Upper lobe of left lung (tissue), 6 donors: ENCODE results near the gene XXYLT1. TPM values are rescaled to one million over a fixed set of nuclear protein-coding genes. Genes with fewer than 3 reads are reported as not detected.

Experiments
- ATAC-seq, 2 donors: fragments of 200-7000 bp; cut with Tn5 transposase; one replicate each; pipeline ENCODE4 v1.9.1; 2022; ENCODE audit warnings: mild to moderate bottlenecking in 2 of 2, moderate library complexity in 2 of 2; ENCODE audit not compliant: low FRiP score in 2 of 2
- DNase-seq, 2 donors: peaks; one replicate each; pipeline ENCODE4 v3.0.0-alpha.2; 2019 to 2020
- H3K27ac ChIP-seq, 4 donors: fragments of 200-600 bp; sonication (generic); one replicate each; pipeline ENCODE4 v1.5.1; 2016 to 2019
- H3K27me3 ChIP-seq, 4 donors: fragments of 200-600 bp; sonication (generic); one replicate each; pipeline ENCODE4 v1.5.1; 2017 to 2019
- H3K36me3 ChIP-seq, 4 donors: fragments of 200-600 bp; sonication (generic); one replicate each; pipeline ENCODE4 v1.5.1; 2016 to 2019
- H3K4me1 ChIP-seq, 4 donors: fragments of 200-600 bp; sonication (generic); one replicate each; pipeline ENCODE4 v1.5.1; 2018 to 2019
- H3K4me3 ChIP-seq, 4 donors: fragments of 200-600 bp; sonication (generic); one replicate each; pipeline ENCODE4 v1.5.1; 2017 to 2019; ENCODE audit warnings: mild to moderate bottlenecking in 2 of 4, moderate library complexity in 1 of 4
- H3K9me3 ChIP-seq, 4 donors: fragments of 200-600 bp; sonication (generic); one replicate each; pipeline ENCODE4 v1.5.1; 2018 to 2019
- EP300 ChIP-seq, 4 donors: sonication (generic); formaldehyde crosslinking; IDR thresholded peaks; one replicate each; pipeline ENCODE4 v1.5.1; 2017; ENCODE audit warnings: antibody characterized with exemption in 4 of 4, control low read depth in 2 of 4
- POLR2A ChIP-seq, 4 donors: fragments of 450-650 bp; IDR thresholded peaks; one replicate each; pipeline ENCODE4 v1.5.1; 2016 to 2017; ENCODE audit warnings: antibody characterized with exemption in 4 of 4, mild to moderate bottlenecking in 2 of 4
- POLR2AphosphoS5 ChIP-seq, 2 donors: sonication (generic); formaldehyde crosslinking; IDR thresholded peaks; one replicate each; pipeline ENCODE4 v1.5.1; 2017; ENCODE audit warnings: antibody characterized with exemption in 2 of 2
- WGBS, 2 donors: methylation state at CpG; one replicate each; pipeline ENCODE4 v1.1.5; 2017 to 2018; 5-methylcytosine and 5-hydroxymethylcytosine counted together
- total RNA-seq, 6 donors: library from RNA; depleted of rRNA in 4 of 6; stranded (reverse); fragments of >200 nt in 4 of 6; gene quantifications; one replicate each; pipeline versions ENCODE4 v1.1.0 to v1.2.1, GENCODE V29; 2016 to 2021
- TF ChIP-seq, protein P1 (sequence below), 6 experiments: fragments of 450-650 bp in 4 of 6; fragments of 200-600 bp in 2 of 6; sonication (generic) in 2 of 6; IDR thresholded peaks; one replicate each; pipeline ENCODE4 v1.5.1; 2016 to 2019; ENCODE audit warnings: antibody characterized with exemption in 6 of 6
- donor health status: DM: no; HTN: no; CAD: no; lungs with moderate emphysema.
- donor health status: DM: no; HTN: yes; CAD: no; lungs with severe emphysema.

Gene XXYLT1
- total RNA-seq, 6 donors from 2014 or later, result 6.3 to 9.6 (median 8.6) TPM

DNA sequence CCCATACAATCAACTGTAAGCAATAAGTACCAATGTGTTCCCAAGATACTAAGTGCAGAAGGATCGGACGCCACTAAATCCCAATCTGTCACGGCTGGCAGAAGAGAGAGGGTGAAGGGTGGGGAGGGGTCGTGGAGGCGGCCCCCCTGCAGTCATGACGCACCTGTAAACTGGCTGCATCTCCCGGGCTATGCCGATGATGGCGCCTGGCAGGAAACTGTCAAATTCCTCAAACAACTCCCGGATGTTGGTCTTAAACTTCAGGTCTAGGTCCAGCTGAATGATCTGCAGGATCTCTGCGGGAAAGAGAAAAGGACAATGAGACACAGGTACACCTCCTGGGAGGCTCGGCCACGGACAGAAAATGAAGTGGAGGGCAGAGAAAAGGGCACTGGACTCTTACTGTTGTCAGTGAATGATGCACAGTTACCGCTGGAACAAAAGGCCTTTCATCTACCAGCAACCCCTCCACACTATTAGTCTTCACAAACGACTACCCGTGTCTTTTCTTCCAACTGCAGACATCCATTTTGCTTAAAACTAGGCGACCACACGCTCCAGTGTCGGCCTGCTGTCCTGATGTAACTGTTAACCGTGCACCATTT lies 114.6 kb downstream of the XXYLT1 start:
- 66 to 83% methylated on average over 20 of the region's 20 CpGs for WGBS, 2 donors
- ATAC-seq (no peak), DNase-seq (no peak)
- no peaks in the 10 kb centered on the region for H3K9me3 ChIP-seq
- no peaks in the 10 kb centered on the region for H3K36me3 ChIP-seq
- peak overlapping the region in 2 of 4 donors; percentile 85 to 89 for H3K27ac ChIP-seq
- H3K4me1 ChIP-seq, result peaks cover 55 to 76% (median 60%) of the 10 kb centered on the region in 4 donors
- H3K4me3 ChIP-seq, result no peak overlapping the region
- TF ChIP-seq EP300 (IDR thresholded peaks at IDR 0.05) (no peak), POLR2AphosphoS5 (IDR thresholded peaks at IDR 0.05) (no peak), POLR2A (IDR thresholded peaks at IDR 0.05) (no peak)
- TF ChIP-seq, protein P1, sequence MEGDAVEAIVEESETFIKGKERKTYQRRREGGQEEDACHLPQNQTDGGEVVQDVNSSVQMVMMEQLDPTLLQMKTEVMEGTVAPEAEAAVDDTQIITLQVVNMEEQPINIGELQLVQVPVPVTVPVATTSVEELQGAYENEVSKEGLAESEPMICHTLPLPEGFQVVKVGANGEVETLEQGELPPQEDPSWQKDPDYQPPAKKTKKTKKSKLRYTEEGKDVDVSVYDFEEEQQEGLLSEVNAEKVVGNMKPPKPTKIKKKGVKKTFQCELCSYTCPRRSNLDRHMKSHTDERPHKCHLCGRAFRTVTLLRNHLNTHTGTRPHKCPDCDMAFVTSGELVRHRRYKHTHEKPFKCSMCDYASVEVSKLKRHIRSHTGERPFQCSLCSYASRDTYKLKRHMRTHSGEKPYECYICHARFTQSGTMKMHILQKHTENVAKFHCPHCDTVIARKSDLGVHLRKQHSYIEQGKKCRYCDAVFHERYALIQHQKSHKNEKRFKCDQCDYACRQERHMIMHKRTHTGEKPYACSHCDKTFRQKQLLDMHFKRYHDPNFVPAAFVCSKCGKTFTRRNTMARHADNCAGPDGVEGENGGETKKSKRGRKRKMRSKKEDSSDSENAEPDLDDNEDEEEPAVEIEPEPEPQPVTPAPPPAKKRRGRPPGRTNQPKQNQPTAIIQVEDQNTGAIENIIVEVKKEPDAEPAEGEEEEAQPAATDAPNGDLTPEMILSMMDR (IDR thresholded peaks at IDR 0.05), result no peak
- H3K27me3 ChIP-seq, result no peaks in the 10 kb centered on the region

DNA sequence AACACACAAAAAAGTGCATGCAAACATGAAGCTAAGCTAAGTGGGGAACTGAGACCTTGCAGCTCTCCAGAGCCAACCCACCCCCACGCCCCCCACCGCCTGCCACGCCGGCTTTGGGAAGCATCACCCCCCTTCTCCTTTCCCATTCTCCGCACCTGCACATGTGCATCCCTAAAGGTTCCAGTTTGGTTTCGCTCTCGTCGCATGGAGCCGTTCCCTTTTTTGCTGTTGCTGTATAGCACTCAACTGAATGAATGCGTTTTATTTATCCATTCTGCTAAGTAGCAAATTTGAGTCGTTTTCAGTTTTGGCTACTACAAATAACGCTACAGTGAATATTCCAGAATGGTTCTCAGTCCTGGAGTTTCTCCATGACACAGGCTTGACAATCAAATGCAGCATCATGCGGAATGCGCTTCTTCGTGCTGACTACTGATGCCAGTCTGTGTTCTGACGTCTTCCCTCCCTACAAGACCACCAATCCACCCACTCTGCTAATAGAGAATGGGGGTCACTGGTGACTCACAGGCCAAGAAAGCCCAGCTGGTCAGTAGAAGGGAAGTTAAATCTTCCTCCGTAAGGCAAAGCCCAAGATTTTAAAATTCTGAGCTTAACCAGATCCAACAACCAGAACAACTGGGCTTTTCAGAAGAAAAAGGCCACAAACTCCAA lies 115.3 kb downstream of the XXYLT1 start:
- WGBS, 2 donors, result 74 to 83% methylated on average over 17 of the region's 17 CpGs
- ATAC-seq (no peak), DNase-seq (no peak)
- Histone ChIP-seq H3K9me3 (no peaks in the 10 kb centered on the region), H3K36me3 (no peaks in the 10 kb centered on the region), H3K4me1 (peaks cover 55 to 76% (median 61%) of the 10 kb centered on the region in 4 donors), H3K4me3 (no peak overlapping the region), H3K27me3 (no peaks in the 10 kb centered on the region), H3K27ac (peak overlapping the region; percentile 78 to 89 (median 84))
- TF ChIP-seq EP300 (IDR thresholded peaks at IDR 0.05), result no peak
- TF ChIP-seq POLR2AphosphoS5 (IDR thresholded peaks at IDR 0.05), result no peak
- TF ChIP-seq POLR2A (IDR thresholded peaks at IDR 0.05), result no peak
- TF ChIP-seq, protein P1 (IDR thresholded peaks at IDR 0.05), result no peak

DNA sequence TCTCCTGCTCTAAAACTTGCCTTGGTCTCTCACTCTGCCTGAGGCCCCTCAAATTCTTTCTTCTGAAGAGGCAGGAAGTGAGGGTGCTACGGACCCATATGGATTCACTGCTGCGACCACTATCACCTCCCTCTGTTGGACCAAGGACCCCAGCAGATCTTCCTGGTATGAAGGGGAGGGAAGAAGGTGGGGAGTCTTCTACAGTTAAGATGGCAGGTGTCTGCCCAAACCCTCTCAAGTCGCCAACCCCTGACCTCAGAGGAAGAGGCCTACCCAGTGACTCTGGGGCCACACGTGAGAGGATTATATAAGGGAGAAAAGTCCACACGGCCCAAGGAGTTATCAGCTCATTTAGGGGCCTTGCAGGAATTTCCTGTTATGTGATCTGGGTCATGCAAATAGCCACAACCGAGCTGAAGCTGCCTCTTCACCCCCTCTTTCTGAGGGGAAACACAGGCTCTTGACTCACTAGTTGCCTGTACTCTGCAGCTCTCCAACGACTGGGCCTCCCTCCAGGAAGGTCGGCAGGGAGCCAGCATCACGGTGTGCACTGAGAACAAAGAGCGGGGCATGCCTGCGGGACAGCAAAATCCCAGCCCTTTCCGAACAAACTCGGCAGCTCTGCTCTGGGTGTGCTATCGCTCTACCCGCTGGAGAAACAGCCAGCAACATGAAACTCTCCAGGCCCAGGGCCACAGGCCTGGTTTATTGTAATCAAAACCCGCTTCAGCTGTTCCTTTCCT lies 116.0 kb downstream of the XXYLT1 start:
- DNase-seq, result peak; percentile 81 to 89
- peak overlapping the region; percentile 78 to 89 (median 84) for H3K27ac ChIP-seq
- no peaks in the 10 kb centered on the region for H3K36me3 ChIP-seq
- TF ChIP-seq, protein P1 (IDR thresholded peaks at IDR 0.05), result no peak
- TF ChIP-seq EP300 (IDR thresholded peaks at IDR 0.05) (peak in 2 of 4 donors; percentile 12 to 52), POLR2A (IDR thresholded peaks at IDR 0.05) (no peak), POLR2AphosphoS5 (IDR thresholded peaks at IDR 0.05) (peak; percentile 66 to 68)
- ATAC-seq, result peak; percentile 59 to 85
- no peaks in the 10 kb centered on the region for H3K9me3 ChIP-seq
- WGBS, 2 donors, result 14 to 30% methylated on average over 10 to 16 of the region's 16 CpGs
- peaks cover 52 to 72% (median 60%) of the 10 kb centered on the region in 4 donors for H3K4me1 ChIP-seq
- H3K4me3 ChIP-seq, result no peak overlapping the region
- H3K27me3 ChIP-seq, result no peaks in the 10 kb centered on the region

DNA sequence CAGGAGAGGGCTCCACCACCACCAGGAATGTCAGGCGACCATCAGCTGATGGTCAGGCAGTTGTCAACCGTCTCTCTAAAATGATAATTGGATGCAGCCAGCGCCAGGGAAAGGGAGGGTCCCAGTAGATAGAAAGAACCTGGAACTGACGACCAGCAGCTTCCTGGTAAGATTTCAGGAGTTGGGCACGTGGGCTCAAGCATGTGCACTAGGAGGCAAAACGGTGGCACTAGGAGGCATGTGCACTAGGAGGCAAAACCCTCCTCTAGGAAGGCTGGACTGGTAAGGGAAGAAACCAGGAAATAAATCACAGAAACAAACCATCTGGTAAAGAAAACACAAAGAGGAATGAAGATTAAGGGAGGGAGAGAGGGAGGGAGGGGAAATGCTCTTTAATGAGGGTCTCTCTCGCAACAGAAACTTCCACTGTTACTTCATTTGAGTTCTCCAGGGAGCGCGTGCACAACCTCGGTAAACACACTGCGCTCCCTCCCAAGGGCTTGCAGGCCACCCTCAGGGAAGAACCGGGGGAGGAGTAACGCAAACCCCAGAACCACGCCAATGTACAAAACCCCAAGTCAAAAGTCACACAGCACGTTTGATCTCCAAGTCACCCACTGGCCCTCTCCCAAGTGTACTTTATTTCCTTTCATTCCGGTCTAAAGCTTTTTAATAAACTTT lies 116.7 kb downstream of the XXYLT1 start:
- WGBS, 2 donors, result 20 to 30% methylated on average over 16 of the region's 16 CpGs
- TF ChIP-seq EP300 (IDR thresholded peaks at IDR 0.05), result no peak
- TF ChIP-seq, protein P1 (IDR thresholded peaks at IDR 0.05), result no peak
- no peak for TF ChIP-seq POLR2A (IDR thresholded peaks at IDR 0.05)
- TF ChIP-seq POLR2AphosphoS5 (IDR thresholded peaks at IDR 0.05), result no peak
- DNase-seq (peak in 1 of 2 donors; percentile 44), ATAC-seq (peak in 1 of 2 donors; percentile 9)
- H3K4me1 ChIP-seq, result peaks cover 58 to 72% (median 62%) of the 10 kb centered on the region in 4 donors
- H3K27ac ChIP-seq, result peak overlapping the region; percentile 78 to 89 (median 84)
- no peaks in the 10 kb centered on the region for H3K9me3 ChIP-seq
- H3K36me3 ChIP-seq, result no peaks in the 10 kb centered on the region
- H3K4me3 ChIP-seq, result no peak overlapping the region
- H3K27me3 ChIP-seq, result no peaks in the 10 kb centered on the region
